GM21367 (cell line): ENCODE results near the gene WASHC1.
"Not testable (repeated sequence)": the region's sequence is repeated elsewhere in the genome, so short reads cannot be mapped to it uniquely, and the experiment has no call there.

Experiments used
- ATAC-seq: cut with Tn5 transposase; IDR thresholded peaks from one replicate; pipeline ENCODE4 v1.9.1; 2021; ENCODE audit not compliant: unreplicated experiment

The WASHC1 gene

DNA sequence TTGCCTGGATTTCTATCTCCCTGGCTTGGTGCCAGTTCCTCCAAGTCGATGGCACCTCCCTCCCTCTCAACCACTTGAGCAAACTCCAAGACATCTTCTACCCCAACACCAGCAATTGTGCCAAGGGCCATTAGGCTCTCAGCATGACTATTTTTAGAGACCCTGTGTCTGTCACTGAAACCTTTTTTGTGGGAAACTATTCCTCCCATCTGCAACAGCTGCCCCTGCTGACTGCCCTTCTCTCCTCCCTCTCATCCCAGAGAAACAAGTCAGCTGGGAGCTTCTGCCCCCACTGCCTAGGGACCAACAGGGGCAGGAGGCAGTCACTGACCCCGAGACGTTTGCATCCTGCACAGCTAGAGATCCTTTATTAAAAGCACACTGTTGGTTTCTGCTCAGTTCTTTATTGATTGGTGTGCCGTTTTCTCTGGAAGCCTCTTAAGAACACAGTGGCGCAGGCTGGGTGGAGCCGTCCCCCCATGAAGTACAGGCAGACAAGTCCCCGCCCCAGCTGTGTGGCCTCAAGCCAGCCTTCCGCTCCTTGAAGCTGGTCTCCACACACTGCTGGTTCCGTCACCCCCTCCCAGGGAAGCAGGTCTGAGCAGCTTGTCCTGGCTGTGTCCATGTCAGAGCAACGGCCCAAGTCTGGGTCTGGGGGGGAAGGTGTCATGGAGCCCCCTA is 15.0 kb downstream of the WASHC1 start:
- not testable (repeated sequence) for ATAC-seq

DNA sequence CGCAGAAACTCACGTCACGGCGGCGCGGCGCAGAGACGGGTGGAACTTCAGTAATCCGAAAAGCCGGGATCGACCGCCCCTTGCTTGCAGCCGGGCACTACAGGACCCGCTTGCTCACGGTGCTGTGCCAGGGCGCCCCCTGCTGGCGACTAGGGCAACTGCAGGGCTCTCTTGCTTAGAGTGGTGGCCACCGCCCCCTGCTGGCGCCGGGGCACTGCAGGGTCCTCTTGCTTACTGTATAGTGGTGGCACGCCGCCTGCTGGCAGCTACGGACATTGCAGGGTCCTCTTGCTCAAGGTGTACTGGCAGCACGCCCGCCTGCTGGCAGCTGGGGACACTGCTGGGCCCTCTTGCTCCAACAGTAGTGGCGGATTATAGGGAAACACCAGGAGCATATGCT is 18.1 kb downstream of the WASHC1 start:
- ATAC-seq: not testable (repeated sequence)

- not testable (repeated sequence) for ATAC-seq
Measured at GRCh38 chr9:10653-11053, 18.6 kb downstream of the WASHC1 start.

DNA sequence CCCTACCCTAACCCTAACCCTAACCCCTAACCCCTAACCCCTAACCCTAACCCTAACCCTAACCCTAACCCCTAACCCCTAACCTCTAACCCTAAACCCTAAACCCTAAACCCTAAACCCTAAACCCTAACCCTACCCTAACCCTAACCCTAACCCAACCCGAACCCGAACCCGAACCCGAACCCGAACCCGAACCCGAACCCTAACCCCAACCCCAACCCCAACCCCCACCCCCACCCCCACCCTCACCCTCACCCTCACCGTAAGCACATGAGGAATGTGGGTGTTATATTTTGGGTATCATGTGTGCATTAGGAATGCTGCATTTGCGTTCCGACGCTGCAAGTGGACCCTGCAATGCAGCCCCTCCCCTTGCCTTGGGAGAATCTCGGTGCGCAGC is 19.0 kb downstream of the WASHC1 start:
- ATAC-seq: not testable (repeated sequence)
